ENCODE measurements around the gene RTN4IP1.

DNA sequence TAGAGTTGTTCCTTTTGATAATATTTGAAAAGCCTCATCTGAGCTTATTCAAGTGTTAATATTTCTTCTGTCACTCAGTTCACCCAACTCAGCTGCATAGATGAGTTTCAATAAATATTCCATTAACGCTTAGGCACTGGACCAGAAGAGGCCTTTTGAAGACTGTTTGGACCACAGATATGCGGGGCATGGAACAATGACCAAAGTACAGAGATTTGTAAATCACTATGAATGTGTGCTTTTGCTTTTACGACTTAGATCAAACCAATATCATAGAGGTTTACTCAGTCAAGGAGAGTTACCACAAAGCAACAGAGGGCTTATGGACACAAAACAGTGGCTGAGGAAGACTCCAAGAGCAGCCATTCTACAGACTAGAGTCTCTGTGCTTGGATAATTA is 99.9 kb downstream of the RTN4IP1 start:
- TF ChIP-seq, protein P1, sequence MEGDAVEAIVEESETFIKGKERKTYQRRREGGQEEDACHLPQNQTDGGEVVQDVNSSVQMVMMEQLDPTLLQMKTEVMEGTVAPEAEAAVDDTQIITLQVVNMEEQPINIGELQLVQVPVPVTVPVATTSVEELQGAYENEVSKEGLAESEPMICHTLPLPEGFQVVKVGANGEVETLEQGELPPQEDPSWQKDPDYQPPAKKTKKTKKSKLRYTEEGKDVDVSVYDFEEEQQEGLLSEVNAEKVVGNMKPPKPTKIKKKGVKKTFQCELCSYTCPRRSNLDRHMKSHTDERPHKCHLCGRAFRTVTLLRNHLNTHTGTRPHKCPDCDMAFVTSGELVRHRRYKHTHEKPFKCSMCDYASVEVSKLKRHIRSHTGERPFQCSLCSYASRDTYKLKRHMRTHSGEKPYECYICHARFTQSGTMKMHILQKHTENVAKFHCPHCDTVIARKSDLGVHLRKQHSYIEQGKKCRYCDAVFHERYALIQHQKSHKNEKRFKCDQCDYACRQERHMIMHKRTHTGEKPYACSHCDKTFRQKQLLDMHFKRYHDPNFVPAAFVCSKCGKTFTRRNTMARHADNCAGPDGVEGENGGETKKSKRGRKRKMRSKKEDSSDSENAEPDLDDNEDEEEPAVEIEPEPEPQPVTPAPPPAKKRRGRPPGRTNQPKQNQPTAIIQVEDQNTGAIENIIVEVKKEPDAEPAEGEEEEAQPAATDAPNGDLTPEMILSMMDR (IDR thresholded peaks at IDR 0.05) = no peak
- TF ChIP-seq EZH2phosphoT487 (IDR thresholded peaks at IDR 0.05; ENCODE audit: borderline replicate concordance, low read depth) = no peak
- no peak for TF ChIP-seq YY1 (IDR thresholded peaks at IDR 0.05; ENCODE audit: low read depth)
- no peak for TF ChIP-seq RFX5 (IDR thresholded peaks at IDR 0.05; ENCODE audit: low read length)
- TF ChIP-seq TEAD4 (IDR thresholded peaks at IDR 0.05; ENCODE audit: borderline replicate concordance, insufficient read depth) = no peak
- TF ChIP-seq FOXM1 (IDR thresholded peaks at IDR 0.05; ENCODE audit: low read depth) = no peak
- TF ChIP-seq, protein P2, sequence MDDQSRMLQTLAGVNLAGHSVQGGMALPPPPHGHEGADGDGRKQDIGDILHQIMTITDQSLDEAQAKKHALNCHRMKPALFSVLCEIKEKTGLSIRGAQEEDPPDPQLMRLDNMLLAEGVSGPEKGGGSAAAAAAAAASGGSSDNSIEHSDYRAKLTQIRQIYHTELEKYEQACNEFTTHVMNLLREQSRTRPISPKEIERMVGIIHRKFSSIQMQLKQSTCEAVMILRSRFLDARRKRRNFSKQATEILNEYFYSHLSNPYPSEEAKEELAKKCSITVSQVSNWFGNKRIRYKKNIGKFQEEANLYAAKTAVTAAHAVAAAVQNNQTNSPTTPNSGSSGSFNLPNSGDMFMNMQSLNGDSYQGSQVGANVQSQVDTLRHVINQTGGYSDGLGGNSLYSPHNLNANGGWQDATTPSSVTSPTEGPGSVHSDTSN (IDR thresholded peaks at IDR 0.05) = no peak
- TF ChIP-seq SMC3 (IDR thresholded peaks at IDR 0.05; ENCODE audit: low read depth, low read length) = no peak
- TF ChIP-seq, protein P3, sequence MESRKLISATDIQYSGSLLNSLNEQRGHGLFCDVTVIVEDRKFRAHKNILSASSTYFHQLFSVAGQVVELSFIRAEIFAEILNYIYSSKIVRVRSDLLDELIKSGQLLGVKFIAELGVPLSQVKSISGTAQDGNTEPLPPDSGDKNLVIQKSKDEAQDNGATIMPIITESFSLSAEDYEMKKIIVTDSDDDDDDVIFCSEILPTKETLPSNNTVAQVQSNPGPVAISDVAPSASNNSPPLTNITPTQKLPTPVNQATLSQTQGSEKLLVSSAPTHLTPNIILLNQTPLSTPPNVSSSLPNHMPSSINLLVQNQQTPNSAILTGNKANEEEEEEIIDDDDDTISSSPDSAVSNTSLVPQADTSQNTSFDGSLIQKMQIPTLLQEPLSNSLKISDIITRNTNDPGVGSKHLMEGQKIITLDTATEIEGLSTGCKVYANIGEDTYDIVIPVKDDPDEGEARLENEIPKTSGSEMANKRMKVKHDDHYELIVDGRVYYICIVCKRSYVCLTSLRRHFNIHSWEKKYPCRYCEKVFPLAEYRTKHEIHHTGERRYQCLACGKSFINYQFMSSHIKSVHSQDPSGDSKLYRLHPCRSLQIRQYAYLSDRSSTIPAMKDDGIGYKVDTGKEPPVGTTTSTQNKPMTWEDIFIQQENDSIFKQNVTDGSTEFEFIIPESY (IDR thresholded peaks at IDR 0.05; ENCODE audit: borderline replicate concordance, low read depth) = no peak

Data from SK-N-SH (cell line).